ENCODE results near the gene PKMYT1. TPM values are rescaled to one million over a fixed set of nuclear protein-coding genes. Genes with fewer than 3 reads are reported as not detected.

The PKMYT1 gene
- total and polyA plus RNA-seq, 2 experiments from 2014 or later = 7.7 to 21.0 TPM

DNA sequence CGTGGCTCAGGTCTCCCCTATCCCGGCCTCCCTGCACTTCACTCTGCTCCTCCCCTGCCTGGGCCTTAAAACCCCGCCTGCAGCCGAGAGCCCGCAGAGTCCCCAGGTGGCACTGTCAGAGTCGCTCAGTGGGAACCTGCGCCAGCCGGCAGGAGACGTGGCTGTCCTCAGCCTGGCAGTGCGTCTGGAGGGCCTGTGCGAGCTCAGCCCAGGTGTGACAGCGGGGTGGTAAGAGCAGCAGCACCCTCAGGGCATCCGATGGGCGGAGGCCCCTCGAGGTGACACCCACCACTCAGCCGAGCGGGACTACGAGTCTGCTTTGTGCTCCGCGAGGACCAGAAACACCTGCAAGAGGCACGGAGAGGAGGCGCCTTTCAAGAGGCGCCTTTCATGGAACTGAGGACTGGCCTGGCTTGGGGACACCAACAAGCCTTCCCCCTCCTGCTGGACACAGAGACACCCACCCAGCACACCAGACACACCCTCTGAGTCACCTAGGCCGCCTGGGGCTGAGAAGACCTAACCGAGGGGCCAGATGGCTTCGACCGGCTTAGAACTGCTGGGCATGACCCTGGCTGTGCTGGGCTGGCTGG lies 32.7 kb upstream of the PKMYT1 start, which contains the start of gene CLDN9:
CLDN9 (plus strand) TSS at position 96 of the 593 bp plus-strand sequence; CDS start at position 536, 440 bp downstream.
- peak within 1 kb of the TSS; percentile 97 for H3K27ac ChIP-seq
- no peaks in the 10 kb centered on the region for H3K9me2 ChIP-seq (replicated peaks; ENCODE audit: insufficient read depth)
- H3K79me2 ChIP-seq = peaks cover 14% of the 10 kb centered on the region
- peak; percentile 39 for TF ChIP-seq EZH2 (IDR thresholded peaks at IDR 0.05; ENCODE audit: borderline replicate concordance)
- TF ChIP-seq, protein P1, sequence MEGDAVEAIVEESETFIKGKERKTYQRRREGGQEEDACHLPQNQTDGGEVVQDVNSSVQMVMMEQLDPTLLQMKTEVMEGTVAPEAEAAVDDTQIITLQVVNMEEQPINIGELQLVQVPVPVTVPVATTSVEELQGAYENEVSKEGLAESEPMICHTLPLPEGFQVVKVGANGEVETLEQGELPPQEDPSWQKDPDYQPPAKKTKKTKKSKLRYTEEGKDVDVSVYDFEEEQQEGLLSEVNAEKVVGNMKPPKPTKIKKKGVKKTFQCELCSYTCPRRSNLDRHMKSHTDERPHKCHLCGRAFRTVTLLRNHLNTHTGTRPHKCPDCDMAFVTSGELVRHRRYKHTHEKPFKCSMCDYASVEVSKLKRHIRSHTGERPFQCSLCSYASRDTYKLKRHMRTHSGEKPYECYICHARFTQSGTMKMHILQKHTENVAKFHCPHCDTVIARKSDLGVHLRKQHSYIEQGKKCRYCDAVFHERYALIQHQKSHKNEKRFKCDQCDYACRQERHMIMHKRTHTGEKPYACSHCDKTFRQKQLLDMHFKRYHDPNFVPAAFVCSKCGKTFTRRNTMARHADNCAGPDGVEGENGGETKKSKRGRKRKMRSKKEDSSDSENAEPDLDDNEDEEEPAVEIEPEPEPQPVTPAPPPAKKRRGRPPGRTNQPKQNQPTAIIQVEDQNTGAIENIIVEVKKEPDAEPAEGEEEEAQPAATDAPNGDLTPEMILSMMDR (IDR thresholded peaks at IDR 0.05; ENCODE audit: poor library complexity) = no peak
- WGBS (ENCODE audit: low lambda C conversion rate, missing lambda C conversion rate) = 28% methylated on average over 27 of the region's 27 CpGs
- H3K4me2 ChIP-seq = peak within 1 kb of the TSS; percentile 66
- peaks cover 6% of the 10 kb centered on the region for H4K20me1 ChIP-seq (ENCODE audit: insufficient read depth, poor library complexity, severe bottlenecking)
- DNase-seq (ENCODE audit: low spot score) = peak; percentile 64
- H3K27me3 ChIP-seq = peaks cover 7% of the 10 kb centered on the region
- peaks cover 46% of the 10 kb centered on the region for H3K4me1 ChIP-seq (ENCODE audit: insufficient read depth)
- H3K9me3 ChIP-seq (ENCODE audit: low read depth) = no peaks in the 10 kb centered on the region
- H3K4me3 ChIP-seq = no peak within 1 kb of the TSS
- no peak within 1 kb of the TSS for H2AFZ ChIP-seq
- no peaks in the 10 kb centered on the region for H3K36me3 ChIP-seq (replicated peaks; ENCODE audit: insufficient read depth, low read depth)

DNA sequence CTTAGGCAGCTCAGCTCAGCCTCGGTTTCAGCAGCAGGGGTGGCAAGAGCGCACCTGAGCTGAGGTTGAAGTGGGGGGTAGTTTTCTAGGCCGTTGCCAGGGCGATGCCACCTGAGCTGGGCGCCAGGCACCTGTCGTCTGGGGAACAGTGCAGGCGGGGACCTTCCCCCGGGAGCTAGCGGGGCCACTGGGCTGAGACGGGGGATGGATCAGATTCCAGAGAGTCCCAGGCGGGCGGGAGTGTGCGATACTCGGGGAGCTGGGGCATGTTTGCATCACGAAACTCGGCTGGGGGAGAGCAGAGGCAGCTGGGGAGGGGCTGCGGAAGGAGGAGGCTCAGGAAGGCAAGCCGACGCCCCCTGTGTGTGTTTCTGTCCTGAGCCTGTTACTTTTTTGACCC lies 32.0 kb upstream of the PKMYT1 start:
- Histone ChIP-seq H3K36me3 (replicated peaks; ENCODE audit: insufficient read depth, low read depth) (no peaks in the 10 kb centered on the region), H3K4me1 (ENCODE audit: insufficient read depth) (peaks cover 52% of the 10 kb centered on the region), H3K27ac (peak overlapping the region; percentile 97), H3K79me2 (peaks cover 10% of the 10 kb centered on the region), H3K4me3 (no peak overlapping the region), H3K9me3 (ENCODE audit: low read depth) (no peaks in the 10 kb centered on the region), H2AFZ (no peak overlapping the region), H4K20me1 (ENCODE audit: insufficient read depth, poor library complexity, severe bottlenecking) (peaks cover 6% of the 10 kb centered on the region), H3K27me3 (peaks cover 7% of the 10 kb centered on the region), H3K4me2 (peak overlapping the region; percentile 66), H3K9me2 (replicated peaks; ENCODE audit: insufficient read depth) (no peaks in the 10 kb centered on the region)
- DNase-seq (ENCODE audit: low spot score) = peak; percentile 61
- 34% methylated on average over 15 of the region's 19 CpGs for WGBS (ENCODE audit: low lambda C conversion rate, missing lambda C conversion rate)
- TF ChIP-seq, protein P1 (IDR thresholded peaks at IDR 0.05; ENCODE audit: poor library complexity) = no peak
- no peak for TF ChIP-seq EZH2 (IDR thresholded peaks at IDR 0.05; ENCODE audit: borderline replicate concordance)
- no peak for TF ChIP-seq EZH2phosphoT487 (IDR thresholded peaks at IDR 0.05; ENCODE audit: low read depth, severe bottlenecking, unreplicated experiment)

DNA sequence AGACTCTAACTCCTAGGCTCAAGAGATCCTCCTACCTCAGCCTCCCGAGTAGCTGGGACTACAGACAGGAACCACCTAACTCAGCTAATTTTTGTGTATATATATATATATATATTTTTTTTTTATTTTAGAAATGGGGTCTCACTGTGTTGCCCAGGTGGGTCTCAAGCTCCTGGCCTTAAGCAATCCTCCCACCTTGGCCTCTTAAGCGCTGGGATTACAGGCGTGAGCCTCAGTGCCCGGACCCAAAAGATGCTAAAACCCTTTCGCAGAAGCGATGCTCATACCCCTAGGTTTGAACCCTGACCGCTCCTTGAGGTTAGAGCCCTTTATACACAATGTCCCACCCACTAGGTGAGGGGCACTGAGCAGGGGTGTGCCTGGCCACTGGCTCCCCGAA lies 30.3 kb upstream of the PKMYT1 start:
- Histone ChIP-seq H3K27me3 (peaks cover 7% of the 10 kb centered on the region), H3K4me3 (no peak overlapping the region), H2AFZ (no peak overlapping the region), H3K79me2 (no peaks in the 10 kb centered on the region), H3K9me3 (ENCODE audit: low read depth) (no peaks in the 10 kb centered on the region), H3K9me2 (replicated peaks; ENCODE audit: insufficient read depth) (no peaks in the 10 kb centered on the region), H3K27ac (peak overlapping the region; percentile 97), H4K20me1 (ENCODE audit: insufficient read depth, poor library complexity, severe bottlenecking) (no peaks in the 10 kb centered on the region), H3K36me3 (replicated peaks; ENCODE audit: insufficient read depth, low read depth) (no peaks in the 10 kb centered on the region), H3K4me1 (ENCODE audit: insufficient read depth) (peaks cover 62% of the 10 kb centered on the region), H3K4me2 (peak overlapping the region; percentile 83)
- no peak for TF ChIP-seq EZH2phosphoT487 (IDR thresholded peaks at IDR 0.05; ENCODE audit: low read depth, severe bottlenecking, unreplicated experiment)
- TF ChIP-seq, protein P1 (IDR thresholded peaks at IDR 0.05; ENCODE audit: poor library complexity) = no peak
- no peak for TF ChIP-seq EZH2 (IDR thresholded peaks at IDR 0.05; ENCODE audit: borderline replicate concordance)
- 82% methylated on average over 8 of the region's 8 CpGs for WGBS (ENCODE audit: low lambda C conversion rate, missing lambda C conversion rate)
- DNase-seq (ENCODE audit: low spot score) = no peak

Measured in hepatocyte (in vitro differentiated cells).